Thyroid gland (tissue), 4 donors: Measurements from ENCODE around the gene IQGAP2. TPM values are rescaled to one million over a fixed set of nuclear protein-coding genes. Genes with fewer than 3 reads are reported as not detected.

Source experiments
- DNase-seq, 2 donors: peaks; one replicate each; pipeline ENCODE4 v3.0.0-alpha.2; 2019
- H3K27ac ChIP-seq, 3 donors: fragments of 200-600 bp; sonication (generic); 1 replicate in 2 of 3; 2 replicates in 1 of 3; pipeline ENCODE4 v1.5.1; 2016 to 2019; ENCODE audit warnings: mild to moderate bottlenecking in 1 of 3, moderate library complexity in 1 of 3
- H3K27me3 ChIP-seq: fragments of 200-600 bp; sonication (generic); one replicate; pipeline ENCODE4 v1.5.1; 2019
- H3K36me3 ChIP-seq, 2 donors: fragments of 200-600 bp; sonication (generic); one replicate each; pipeline ENCODE4 v1.5.1; 2016 to 2019
- H3K4me1 ChIP-seq, 2 donors: fragments of 200-600 bp; sonication (generic); one replicate each; pipeline ENCODE4 v1.5.1; 2017 to 2019
- H3K4me3 ChIP-seq, 3 donors: fragments of 200-600 bp; sonication (generic); replicated peaks in 1 of 3; 1 replicate in 2 of 3; 2 replicates in 1 of 3; pipeline ENCODE4 v1.5.1; 2016; ENCODE audit warnings: mild to moderate bottlenecking in 1 of 3
- H3K9me3 ChIP-seq: fragments of 200-600 bp; sonication (generic); one replicate; pipeline ENCODE4 v1.5.1; 2017
- POLR2A ChIP-seq, 2 donors: fragments of 450-650 bp; IDR thresholded peaks; one replicate each; pipeline ENCODE4 v1.6.1; 2017; ENCODE audit warnings: antibody characterized with exemption in 2 of 2, mild to moderate bottlenecking in 2 of 2, moderate library complexity in 1 of 2
- WGBS, 2 donors: methylation state at CpG; one replicate each; pipeline ENCODE4 v1.1.5; 2017; 5-methylcytosine and 5-hydroxymethylcytosine counted together
- intact Hi-C: fragments of 100-400 bp; cut with DNase I; formaldehyde crosslinking; loops from one replicate; pipeline ENCODE4 v1.15.1; 2023
- total RNA-seq, 4 donors: library from RNA; depleted of rRNA; stranded (reverse); fragments of >200 nt; gene quantifications; one replicate each; pipeline ENCODE4 v1.2.3, GENCODE V29; 2016
- TF ChIP-seq, protein P1 (sequence below), 6 experiments: fragments of 200-600 bp in 3 of 6; fragments of 450-650 bp in 3 of 6; sonication (generic) in 3 of 6; IDR thresholded peaks; one replicate each; pipeline ENCODE4 v1.5.1; 2016 to 2019; ENCODE audit warnings: antibody characterized with exemption in 6 of 6, mild to moderate bottlenecking in 2 of 6, inconsistent platforms in 1 of 6, moderate library complexity in 1 of 6

The IQGAP2 gene, protein sequence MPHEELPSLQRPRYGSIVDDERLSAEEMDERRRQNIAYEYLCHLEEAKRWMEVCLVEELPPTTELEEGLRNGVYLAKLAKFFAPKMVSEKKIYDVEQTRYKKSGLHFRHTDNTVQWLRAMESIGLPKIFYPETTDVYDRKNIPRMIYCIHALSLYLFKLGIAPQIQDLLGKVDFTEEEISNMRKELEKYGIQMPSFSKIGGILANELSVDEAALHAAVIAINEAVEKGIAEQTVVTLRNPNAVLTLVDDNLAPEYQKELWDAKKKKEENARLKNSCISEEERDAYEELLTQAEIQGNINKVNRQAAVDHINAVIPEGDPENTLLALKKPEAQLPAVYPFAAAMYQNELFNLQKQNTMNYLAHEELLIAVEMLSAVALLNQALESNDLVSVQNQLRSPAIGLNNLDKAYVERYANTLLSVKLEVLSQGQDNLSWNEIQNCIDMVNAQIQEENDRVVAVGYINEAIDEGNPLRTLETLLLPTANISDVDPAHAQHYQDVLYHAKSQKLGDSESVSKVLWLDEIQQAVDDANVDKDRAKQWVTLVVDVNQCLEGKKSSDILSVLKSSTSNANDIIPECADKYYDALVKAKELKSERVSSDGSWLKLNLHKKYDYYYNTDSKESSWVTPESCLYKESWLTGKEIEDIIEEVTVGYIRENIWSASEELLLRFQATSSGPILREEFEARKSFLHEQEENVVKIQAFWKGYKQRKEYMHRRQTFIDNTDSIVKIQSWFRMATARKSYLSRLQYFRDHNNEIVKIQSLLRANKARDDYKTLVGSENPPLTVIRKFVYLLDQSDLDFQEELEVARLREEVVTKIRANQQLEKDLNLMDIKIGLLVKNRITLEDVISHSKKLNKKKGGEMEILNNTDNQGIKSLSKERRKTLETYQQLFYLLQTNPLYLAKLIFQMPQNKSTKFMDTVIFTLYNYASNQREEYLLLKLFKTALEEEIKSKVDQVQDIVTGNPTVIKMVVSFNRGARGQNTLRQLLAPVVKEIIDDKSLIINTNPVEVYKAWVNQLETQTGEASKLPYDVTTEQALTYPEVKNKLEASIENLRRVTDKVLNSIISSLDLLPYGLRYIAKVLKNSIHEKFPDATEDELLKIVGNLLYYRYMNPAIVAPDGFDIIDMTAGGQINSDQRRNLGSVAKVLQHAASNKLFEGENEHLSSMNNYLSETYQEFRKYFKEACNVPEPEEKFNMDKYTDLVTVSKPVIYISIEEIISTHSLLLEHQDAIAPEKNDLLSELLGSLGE (N-terminal part only)
- total RNA-seq = 10 to 100 TPM; 55.1 to 85.5 (median 64.0) TPM

DNA sequence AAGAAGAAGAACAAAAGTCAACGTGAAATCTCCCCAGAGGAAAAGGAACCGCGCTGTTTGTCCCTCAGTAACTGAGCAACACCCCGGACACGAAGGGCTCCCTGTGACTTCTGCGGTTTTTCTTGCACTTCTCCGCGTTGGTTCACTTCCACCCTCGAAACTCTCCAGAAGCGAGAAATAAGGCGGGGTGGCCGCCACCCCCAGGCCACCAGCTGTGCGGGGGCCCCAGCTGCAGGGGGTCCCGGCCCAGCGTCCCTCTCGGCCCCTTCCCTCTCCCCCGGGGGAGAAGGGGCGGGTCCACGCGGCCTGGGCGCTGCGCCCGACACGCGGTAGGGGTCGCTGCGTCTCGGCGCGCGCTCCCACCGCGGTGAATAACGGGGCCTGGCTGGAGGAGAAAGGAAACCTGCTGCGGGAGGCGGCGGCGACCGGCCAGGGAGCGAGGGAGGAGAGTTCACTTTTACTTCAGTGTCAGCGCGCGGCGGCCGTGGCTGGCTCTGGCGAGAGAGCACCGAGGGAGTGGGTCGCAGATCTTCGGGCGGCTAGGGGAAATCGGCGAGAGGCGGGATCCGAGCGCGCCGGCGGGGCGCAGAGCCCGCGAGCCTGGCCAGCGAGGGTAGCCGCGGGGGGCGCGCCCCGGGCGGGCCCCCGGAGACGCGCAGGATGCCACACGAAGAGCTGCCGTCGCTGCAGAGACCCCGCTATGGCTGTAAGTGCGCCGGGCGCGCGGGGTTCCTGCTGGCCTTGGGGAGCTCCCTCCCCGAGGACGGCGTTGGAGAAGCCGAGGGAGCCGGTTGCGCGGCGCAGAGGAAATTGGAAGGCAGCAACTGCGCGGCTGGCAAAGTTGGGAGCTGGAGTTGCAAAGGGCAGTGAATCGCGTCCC, at the start of gene IQGAP2:
TSS of gene IQGAP2 (plus strand) at position 400 of the 880 bp plus-strand sequence. CDS start at position 661, 261 bp downstream.
- Histone ChIP-seq H3K9me3 (no peaks in the 10 kb centered on the region), H3K27me3 (no peaks in the 10 kb centered on the region), H3K27ac (peak within 1 kb of the TSS; percentile 78 to 86 (median 85)), H3K4me1 (peaks cover 19 to 41% of the 10 kb centered on the region in 2 donors), H3K4me3 (peak within 1 kb of the TSS; percentile 48 to 75 (median 62)), H3K36me3 (no peaks in the 10 kb centered on the region)
- DNase-seq = peak; percentile 79 to 86
- 0 to 1% methylated on average over 28 to 55 of the region's 92 CpGs for WGBS, 2 donors
- peak in 1 of 2 donors; percentile 75 for TF ChIP-seq POLR2A (IDR thresholded peaks at IDR 0.05)
- TF ChIP-seq, protein P1, sequence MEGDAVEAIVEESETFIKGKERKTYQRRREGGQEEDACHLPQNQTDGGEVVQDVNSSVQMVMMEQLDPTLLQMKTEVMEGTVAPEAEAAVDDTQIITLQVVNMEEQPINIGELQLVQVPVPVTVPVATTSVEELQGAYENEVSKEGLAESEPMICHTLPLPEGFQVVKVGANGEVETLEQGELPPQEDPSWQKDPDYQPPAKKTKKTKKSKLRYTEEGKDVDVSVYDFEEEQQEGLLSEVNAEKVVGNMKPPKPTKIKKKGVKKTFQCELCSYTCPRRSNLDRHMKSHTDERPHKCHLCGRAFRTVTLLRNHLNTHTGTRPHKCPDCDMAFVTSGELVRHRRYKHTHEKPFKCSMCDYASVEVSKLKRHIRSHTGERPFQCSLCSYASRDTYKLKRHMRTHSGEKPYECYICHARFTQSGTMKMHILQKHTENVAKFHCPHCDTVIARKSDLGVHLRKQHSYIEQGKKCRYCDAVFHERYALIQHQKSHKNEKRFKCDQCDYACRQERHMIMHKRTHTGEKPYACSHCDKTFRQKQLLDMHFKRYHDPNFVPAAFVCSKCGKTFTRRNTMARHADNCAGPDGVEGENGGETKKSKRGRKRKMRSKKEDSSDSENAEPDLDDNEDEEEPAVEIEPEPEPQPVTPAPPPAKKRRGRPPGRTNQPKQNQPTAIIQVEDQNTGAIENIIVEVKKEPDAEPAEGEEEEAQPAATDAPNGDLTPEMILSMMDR (IDR thresholded peaks at IDR 0.05) = peak; percentile 50 to 91 (median 86)
- intact Hi-C loops = loop anchor here (10.0 kb wide), 1 partner anchor 132 kb away; no protein-coding TSS in a partner anchor

GRCh38 chr5:76356887-76357286, 46.2 kb upstream of the IQGAP2 start:
- no peak overlapping the region for H3K27ac ChIP-seq
- no peak for TF ChIP-seq POLR2A (IDR thresholded peaks at IDR 0.05)
- TF ChIP-seq, protein P1 (IDR thresholded peaks at IDR 0.05) = no peak
- H3K36me3 ChIP-seq = no peaks in the 10 kb centered on the region
- intact Hi-C loops = no loop called here
- H3K9me3 ChIP-seq = no peaks in the 10 kb centered on the region
- no peak overlapping the region for H3K4me3 ChIP-seq
- H3K4me1 ChIP-seq = no peaks in the 10 kb centered on the region
- WGBS, 2 donors = 91% methylated on average over 5 of the region's 5 CpGs
- no peak for DNase-seq
- no peaks in the 10 kb centered on the region for H3K27me3 ChIP-seq

- 56% methylated on average over 17 of the region's 17 CpGs for WGBS, 2 donors
- Histone ChIP-seq H3K4me3 (no peak overlapping the region), H3K4me1 (no peaks in the 10 kb centered on the region), H3K27me3 (no peaks in the 10 kb centered on the region), H3K9me3 (no peaks in the 10 kb centered on the region), H3K27ac (no peak overlapping the region), H3K36me3 (no peaks in the 10 kb centered on the region)
- intact Hi-C loops = no loop called here
- peak; percentile 30 to 40 for DNase-seq
- no peak for TF ChIP-seq POLR2A (IDR thresholded peaks at IDR 0.05)
- TF ChIP-seq, protein P1 (IDR thresholded peaks at IDR 0.05) = no peak
These were observed 39.5 kb upstream of the IQGAP2 start for GRCh38 chr5:76363352-76364225.

DNA sequence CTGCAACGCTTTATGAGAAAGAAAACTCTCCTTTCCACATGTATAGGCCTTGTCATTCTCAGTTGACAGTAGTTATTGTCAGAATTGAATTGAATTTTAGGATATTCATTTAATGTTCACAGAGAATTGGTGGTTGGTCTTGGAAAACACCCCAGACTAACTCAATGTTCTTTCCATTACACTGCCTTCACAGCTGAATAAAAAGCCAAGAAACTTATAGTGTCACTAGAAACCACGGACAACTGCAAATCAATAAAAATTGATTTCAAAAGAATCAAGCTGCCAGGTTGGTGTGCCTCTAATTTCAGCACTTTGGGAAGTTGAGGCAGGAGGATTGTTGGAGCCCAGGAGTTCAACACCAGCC, 38.9 kb upstream of the IQGAP2 start:
- 59 to 73% methylated on average over 2 of the region's 2 CpGs for WGBS, 2 donors
- TF ChIP-seq, protein P1 (IDR thresholded peaks at IDR 0.05) = no peak
- TF ChIP-seq POLR2A (IDR thresholded peaks at IDR 0.05) = no peak
- Histone ChIP-seq H3K9me3 (no peaks in the 10 kb centered on the region), H3K27me3 (no peaks in the 10 kb centered on the region), H3K4me3 (no peak overlapping the region), H3K36me3 (no peaks in the 10 kb centered on the region), H3K4me1 (no peaks in the 10 kb centered on the region), H3K27ac (no peak overlapping the region)
- DNase-seq = no peak
- intact Hi-C loops = no loop called here
